Measurements from ENCODE around the gene ATXN3. TPM values are rescaled to one million over a fixed set of nuclear protein-coding genes. Genes with fewer than 3 reads are reported as not detected.
A peak's percentile ranks its signal among the peaks of the same experiment; 100 is the strongest.

ATXN3 gene
- total and polyA plus RNA-seq, 2 of the 13 experiments (the other 11 are each of a cell fraction or from before 2014, with no cell fraction given), result 14.9 to 17.3 TPM

DNA sequence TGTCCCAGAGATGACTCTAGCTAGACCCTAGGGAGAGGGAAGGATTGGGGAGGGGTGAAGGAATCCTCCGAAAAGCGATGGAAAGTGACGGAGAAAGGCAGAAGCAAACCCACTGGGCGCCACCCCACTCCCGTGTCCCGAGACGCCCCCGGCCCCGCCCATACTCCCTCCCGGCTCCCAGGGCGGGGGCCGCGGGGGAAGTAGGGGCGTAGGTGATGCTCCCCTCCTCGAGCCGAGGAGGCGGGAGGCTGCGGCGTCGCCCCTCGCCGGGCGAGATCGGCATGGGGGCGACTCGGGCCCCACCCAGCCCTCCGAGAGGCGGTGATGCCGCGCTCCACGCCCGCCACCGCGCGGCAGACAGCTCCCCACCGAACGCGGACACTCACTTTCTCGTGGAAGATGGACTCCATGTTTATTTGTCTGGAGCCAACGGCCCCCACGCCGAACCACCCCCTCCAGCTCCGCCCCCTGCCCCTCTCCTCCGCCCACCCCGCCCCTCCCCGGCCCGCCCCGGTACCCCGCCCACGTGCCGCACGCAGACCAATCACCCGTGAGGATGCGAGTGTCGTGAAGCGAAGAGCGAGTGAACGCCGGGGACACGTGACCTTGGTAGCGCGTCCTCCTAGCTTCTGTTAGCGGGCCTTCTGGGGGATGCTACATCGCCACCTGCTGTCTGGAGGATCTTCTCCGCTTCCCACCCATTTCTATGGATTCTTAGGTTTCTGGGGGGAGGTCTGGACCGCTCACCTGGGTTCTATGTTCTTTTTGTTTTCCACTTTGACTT is at the start of gene ATXN3 (continued):
- TF ChIP-seq ZBTB38 (CRISPR knock-in tag; IDR thresholded peaks at IDR 0.05) (peak; percentile 50; the same call in 1 of the 2 replicates), ZNF513 (CRISPR knock-in tag; conservative IDR thresholded peaks at IDR 0.05) (no peak), STAT6 (CRISPR knock-in tag; IDR thresholded peaks at IDR 0.05; ENCODE audit: borderline replicate concordance) (no peak), KLF15 (CRISPR knock-in tag; IDR thresholded peaks at IDR 0.05; ENCODE audit: borderline replicate concordance) (0 out of 2 replicates have a peak, but pooled peaks have one; percentile 24), TOE1 (CRISPR knock-in tag; IDR thresholded peaks at IDR 0.05) (no peak), ZNF251 (CRISPR knock-in tag; IDR thresholded peaks at IDR 0.05) (no peak), JDP2 (CRISPR knock-in tag; IDR thresholded peaks at IDR 0.05; ENCODE audit: borderline replicate concordance) (no peak; the same call in 1 of the 2 replicates), ZNF10 (CRISPR knock-in tag; IDR thresholded peaks at IDR 0.05; ENCODE audit: borderline replicate concordance, low read depth) (no peak), ZSCAN20 (CRISPR knock-in tag; IDR thresholded peaks at IDR 0.05; ENCODE audit: borderline replicate concordance) (no peak), MXI1 (IDR thresholded peaks at IDR 0.05; ENCODE audit: borderline replicate concordance, low read depth, low read length) (no peak; the same call in 2 of the 3 replicates), NFATC3 (CRISPR knock-in tag; IDR thresholded peaks at IDR 0.05) (no peak)
- TF ChIP-seq, protein P1, sequence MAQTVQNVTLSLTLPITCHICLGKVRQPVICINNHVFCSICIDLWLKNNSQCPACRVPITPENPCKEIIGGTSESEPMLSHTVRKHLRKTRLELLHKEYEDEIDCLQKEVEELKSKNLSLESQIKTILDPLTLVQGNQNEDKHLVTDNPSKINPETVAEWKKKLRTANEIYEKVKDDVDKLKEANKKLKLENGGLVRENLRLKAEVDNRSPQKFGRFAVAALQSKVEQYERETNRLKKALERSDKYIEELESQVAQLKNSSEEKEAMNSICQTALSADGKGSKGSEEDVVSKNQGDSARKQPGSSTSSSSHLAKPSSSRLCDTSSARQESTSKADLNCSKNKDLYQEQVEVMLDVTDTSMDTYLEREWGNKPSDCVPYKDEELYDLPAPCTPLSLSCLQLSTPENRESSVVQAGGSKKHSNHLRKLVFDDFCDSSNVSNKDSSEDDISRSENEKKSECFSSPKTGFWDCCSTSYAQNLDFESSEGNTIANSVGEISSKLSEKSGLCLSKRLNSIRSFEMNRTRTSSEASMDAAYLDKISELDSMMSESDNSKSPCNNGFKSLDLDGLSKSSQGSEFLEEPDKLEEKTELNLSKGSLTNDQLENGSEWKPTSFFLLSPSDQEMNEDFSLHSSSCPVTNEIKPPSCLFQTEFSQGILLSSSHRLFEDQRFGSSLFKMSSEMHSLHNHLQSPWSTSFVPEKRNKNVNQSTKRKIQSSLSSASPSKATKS (CRISPR knock-in tag; IDR thresholded peaks at IDR 0.05), result no peak
- TF ChIP-seq, protein P2, sequence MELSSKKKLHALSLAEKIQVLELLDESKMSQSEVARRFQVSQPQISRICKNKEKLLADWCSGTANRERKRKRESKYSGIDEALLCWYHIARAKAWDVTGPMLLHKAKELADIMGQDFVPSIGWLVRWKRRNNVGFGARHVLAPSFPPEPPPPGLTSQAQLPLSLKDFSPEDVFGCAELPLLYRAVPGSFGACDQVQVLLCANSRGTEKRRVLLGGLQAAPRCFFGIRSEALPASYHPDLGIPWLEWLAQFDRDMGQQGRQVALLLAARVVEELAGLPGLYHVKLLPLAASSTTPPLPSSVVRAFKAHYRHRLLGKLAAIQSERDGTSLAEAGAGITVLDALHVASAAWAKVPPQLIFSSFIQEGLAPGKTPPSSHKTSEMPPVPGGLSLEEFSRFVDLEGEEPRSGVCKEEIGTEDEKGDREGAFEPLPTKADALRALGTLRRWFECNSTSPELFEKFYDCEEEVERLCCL (CRISPR knock-in tag; IDR thresholded peaks at IDR 0.05; ENCODE audit: borderline replicate concordance), result no peak
- TF ChIP-seq, protein P3, sequence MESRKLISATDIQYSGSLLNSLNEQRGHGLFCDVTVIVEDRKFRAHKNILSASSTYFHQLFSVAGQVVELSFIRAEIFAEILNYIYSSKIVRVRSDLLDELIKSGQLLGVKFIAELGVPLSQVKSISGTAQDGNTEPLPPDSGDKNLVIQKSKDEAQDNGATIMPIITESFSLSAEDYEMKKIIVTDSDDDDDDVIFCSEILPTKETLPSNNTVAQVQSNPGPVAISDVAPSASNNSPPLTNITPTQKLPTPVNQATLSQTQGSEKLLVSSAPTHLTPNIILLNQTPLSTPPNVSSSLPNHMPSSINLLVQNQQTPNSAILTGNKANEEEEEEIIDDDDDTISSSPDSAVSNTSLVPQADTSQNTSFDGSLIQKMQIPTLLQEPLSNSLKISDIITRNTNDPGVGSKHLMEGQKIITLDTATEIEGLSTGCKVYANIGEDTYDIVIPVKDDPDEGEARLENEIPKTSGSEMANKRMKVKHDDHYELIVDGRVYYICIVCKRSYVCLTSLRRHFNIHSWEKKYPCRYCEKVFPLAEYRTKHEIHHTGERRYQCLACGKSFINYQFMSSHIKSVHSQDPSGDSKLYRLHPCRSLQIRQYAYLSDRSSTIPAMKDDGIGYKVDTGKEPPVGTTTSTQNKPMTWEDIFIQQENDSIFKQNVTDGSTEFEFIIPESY (CRISPR knock-in tag; IDR thresholded peaks at IDR 0.05), result no peak
- TF ChIP-seq, protein P4, sequence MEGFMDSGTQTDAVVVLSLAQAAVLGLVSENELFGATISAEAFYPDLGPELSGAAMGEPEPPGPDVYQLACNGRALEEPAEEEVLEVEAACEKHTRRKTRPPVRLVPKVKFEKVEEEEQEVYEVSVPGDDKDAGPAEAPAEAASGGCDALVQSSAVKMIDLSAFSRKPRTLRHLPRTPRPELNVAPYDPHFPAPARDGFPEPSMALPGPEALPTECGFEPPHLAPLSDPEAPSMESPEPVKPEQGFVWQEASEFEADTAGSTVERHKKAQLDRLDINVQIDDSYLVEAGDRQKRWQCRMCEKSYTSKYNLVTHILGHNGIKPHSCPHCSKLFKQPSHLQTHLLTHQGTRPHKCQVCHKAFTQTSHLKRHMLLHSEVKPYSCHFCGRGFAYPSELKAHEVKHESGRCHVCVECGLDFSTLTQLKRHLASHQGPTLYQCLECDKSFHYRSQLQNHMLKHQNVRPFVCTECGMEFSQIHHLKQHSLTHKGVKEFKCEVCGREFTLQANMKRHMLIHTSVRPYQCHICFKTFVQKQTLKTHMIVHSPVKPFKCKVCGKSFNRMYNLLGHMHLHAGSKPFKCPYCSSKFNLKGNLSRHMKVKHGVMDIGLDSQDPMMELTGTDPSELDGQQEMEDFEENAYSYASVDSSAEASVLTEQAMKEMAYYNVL (CRISPR knock-in tag; IDR thresholded peaks at IDR 0.05; ENCODE audit: borderline replicate concordance), result no peak

All from HepG2 (cell line).